GM12875 (cell line): ENCODE measurements around the gene HOXD12.

Experiments used
- H3K4me3 ChIP-seq: one replicate; pipeline ENCODE4 v1.5.1; 2011; ENCODE audit warnings: low read depth, low read length, control low read depth
- CTCF ChIP-seq: IDR thresholded peaks from 2 replicates; pipeline ENCODE4 v1.5.1; 2011; ENCODE audit warnings: low read depth, mild to moderate bottlenecking, control low read depth, inconsistent platforms, low read length, moderate library complexity, borderline replicate concordance; ENCODE audit not compliant: insufficient read depth

Gene HOXD12

GRCh38 chr2:176104316-176105077, 4.9 kb downstream of the HOXD12 start:
- no peak for TF ChIP-seq CTCF
- no peak overlapping the region for H3K4me3 ChIP-seq

GRCh38 chr2:176105078-176105729, 5.6 kb downstream of the HOXD12 start:
- no peak for TF ChIP-seq CTCF
- H3K4me3 ChIP-seq: no peak overlapping the region

GRCh38 chr2:176105730-176106580, 6.4 kb downstream of the HOXD12 start:
- TF ChIP-seq CTCF: no peak
- H3K4me3 ChIP-seq: no peak overlapping the region

- peak within 1 kb of the TSS; percentile 26 for H3K4me3 ChIP-seq
- no peak for TF ChIP-seq CTCF
Measured at GRCh38 chr2:176106581-176107539, 7.3 kb downstream of the HOXD12 start, which contains the start of gene HOXD11. Gene HOXD11 (plus strand): TSS chr2:176107280. CDS start chr2:176107356, 76 bp downstream.

GRCh38 chr2:176107731-176108181, 8.2 kb downstream of the HOXD12 start:
- no peak for TF ChIP-seq CTCF
- no peak overlapping the region for H3K4me3 ChIP-seq
